ENCODE measurements around the gene ZRANB3. TPM values are rescaled to one million over a fixed set of nuclear protein-coding genes. Genes with fewer than 3 reads are reported as not detected.

ZRANB3 gene
- total RNA-seq, 2 experiments from 2014 or later = 21.4 to 21.5 TPM

DNA sequence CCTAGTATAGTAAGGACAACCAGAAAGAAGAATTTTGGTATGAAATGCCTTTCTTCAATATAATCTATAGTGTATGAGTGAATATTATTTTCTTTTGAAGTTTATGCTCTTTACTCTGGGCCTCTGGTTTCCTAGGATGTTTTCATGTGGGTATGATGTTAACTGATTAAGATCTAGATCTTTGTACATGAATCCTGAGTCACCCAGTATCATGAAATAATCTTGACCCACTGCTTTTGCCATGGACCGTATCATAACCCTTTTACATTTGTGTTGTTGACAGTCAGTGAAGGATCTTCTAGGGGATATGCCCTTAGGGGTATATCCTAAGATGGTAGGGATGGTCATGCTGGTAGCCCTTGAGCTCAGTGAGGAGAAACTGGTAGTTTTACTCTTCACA lies 378.7 kb downstream of the ZRANB3 start:
- peaks cover 49% of the 10 kb centered on the region for H3K36me3 Mint-ChIP-seq (ENCODE audit: low read depth)
- no peaks in the 10 kb centered on the region for H3K27me3 Mint-ChIP-seq
- intact Hi-C loops (cut with micrococcal nuclease) = no loop called here
- TF ChIP-seq, protein P1, sequence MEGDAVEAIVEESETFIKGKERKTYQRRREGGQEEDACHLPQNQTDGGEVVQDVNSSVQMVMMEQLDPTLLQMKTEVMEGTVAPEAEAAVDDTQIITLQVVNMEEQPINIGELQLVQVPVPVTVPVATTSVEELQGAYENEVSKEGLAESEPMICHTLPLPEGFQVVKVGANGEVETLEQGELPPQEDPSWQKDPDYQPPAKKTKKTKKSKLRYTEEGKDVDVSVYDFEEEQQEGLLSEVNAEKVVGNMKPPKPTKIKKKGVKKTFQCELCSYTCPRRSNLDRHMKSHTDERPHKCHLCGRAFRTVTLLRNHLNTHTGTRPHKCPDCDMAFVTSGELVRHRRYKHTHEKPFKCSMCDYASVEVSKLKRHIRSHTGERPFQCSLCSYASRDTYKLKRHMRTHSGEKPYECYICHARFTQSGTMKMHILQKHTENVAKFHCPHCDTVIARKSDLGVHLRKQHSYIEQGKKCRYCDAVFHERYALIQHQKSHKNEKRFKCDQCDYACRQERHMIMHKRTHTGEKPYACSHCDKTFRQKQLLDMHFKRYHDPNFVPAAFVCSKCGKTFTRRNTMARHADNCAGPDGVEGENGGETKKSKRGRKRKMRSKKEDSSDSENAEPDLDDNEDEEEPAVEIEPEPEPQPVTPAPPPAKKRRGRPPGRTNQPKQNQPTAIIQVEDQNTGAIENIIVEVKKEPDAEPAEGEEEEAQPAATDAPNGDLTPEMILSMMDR (IDR thresholded peaks at IDR 0.05) = no peak
- ChIA-PET CTCF (no interaction called here), POLR2A (interaction anchor here (1.5 kb wide), 1 partner anchor 12 kb away, joined by 3 read pairs; no protein-coding TSS in a partner anchor)
- H3K4me3 Mint-ChIP-seq = no peak overlapping the region
- ATAC-seq = no peak
- H3K4me1 Mint-ChIP-seq (ENCODE audit: low read depth) = peaks cover 24% of the 10 kb centered on the region
- no peak for DNase-seq
- no peaks in the 10 kb centered on the region for H3K9me3 Mint-ChIP-seq
- H3K27ac Mint-ChIP-seq = no peak overlapping the region

DNA sequence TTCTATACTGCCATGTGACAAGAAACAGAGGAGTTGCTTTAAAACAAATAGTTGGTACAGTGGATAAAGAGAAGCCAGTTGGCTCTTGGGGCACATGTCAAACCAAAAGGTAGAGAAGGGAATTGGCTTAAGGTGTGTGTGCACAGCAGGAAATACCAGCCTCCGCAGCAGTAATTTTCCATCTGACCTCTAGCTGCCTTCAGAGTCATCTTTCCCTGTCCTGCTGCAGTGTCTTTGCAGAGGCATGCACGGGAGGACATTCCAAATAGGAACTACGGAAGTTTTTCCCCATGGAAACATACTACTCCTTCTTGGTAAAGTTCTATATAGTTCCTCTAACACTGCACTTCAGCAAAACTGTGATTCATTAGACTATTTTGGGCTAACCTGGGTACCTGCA lies 379.4 kb downstream of the ZRANB3 start:
- Mint-ChIP-seq H3K4me3 (no peak overlapping the region), H3K9me3 (no peaks in the 10 kb centered on the region), H3K4me1 (ENCODE audit: low read depth) (peaks cover 24% of the 10 kb centered on the region), H3K36me3 (ENCODE audit: low read depth) (peaks cover 44% of the 10 kb centered on the region), H3K27me3 (no peaks in the 10 kb centered on the region), H3K27ac (no peak overlapping the region)
- TF ChIP-seq, protein P1 (IDR thresholded peaks at IDR 0.05) = no peak
- intact Hi-C loops (cut with micrococcal nuclease) = no loop called here
- ATAC-seq (no peak), DNase-seq (no peak)
- POLR2A ChIA-PET = no interaction called here
- CTCF ChIA-PET = no interaction called here

DNA sequence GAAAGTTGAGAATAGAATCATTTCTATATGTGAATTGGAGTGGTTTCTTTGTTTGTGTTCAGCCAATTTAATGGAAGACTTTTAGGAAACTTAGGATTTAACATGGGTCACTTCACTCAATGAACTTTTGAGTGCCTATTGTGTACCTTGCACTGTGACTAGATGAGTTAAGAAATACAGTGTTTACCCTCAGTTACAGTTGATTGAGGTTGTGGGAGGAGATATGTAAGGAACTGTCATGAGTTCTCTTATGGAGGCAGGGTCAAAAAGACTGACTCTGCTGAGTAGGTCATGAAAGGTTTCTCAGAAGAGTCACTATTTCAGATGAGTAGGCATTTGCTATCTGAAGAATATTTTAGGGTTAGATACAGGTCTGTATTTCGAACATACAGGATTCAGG lies 380.3 kb downstream of the ZRANB3 start:
- Mint-ChIP-seq H3K4me1 (ENCODE audit: low read depth) (peaks cover 24% of the 10 kb centered on the region), H3K9me3 (no peaks in the 10 kb centered on the region), H3K36me3 (ENCODE audit: low read depth) (peaks cover 41% of the 10 kb centered on the region), H3K4me3 (no peak overlapping the region), H3K27ac (no peak overlapping the region), H3K27me3 (no peaks in the 10 kb centered on the region)
- CTCF ChIA-PET = no interaction called here
- POLR2A ChIA-PET = no interaction called here
- no peak for ATAC-seq
- DNase-seq = no peak
- intact Hi-C loops (cut with micrococcal nuclease) = no loop called here
- TF ChIP-seq, protein P1 (IDR thresholded peaks at IDR 0.05) = no peak

DNA sequence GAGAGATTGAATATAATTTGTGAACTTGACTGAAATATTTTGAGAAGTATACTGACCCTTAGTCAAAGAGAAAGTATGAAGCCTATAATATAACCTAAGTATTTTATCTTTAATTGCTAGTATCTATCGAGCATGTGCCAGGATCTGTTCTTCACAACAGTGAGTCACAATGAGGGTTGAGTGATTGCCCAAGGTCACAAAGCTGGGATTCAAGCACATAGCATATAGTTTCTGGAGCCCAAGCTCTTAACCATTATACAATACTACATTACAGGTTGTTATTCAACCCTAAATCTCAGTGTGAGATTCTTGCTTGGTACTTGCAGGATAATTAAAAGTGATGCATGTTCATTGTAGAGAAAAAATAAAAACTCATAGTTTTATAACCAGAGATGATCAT lies 381.8 kb downstream of the ZRANB3 start:
- H3K27ac Mint-ChIP-seq = no peak overlapping the region
- no peak for ATAC-seq
- ChIA-PET POLR2A (no interaction called here), CTCF (no interaction called here)
- peaks cover 2% of the 10 kb centered on the region for H3K9me3 Mint-ChIP-seq
- DNase-seq = no peak
- H3K36me3 Mint-ChIP-seq (ENCODE audit: low read depth) = peaks cover 34% of the 10 kb centered on the region
- intact Hi-C loops (cut with micrococcal nuclease) = no loop called here
- H3K4me3 Mint-ChIP-seq = no peak overlapping the region
- H3K4me1 Mint-ChIP-seq (ENCODE audit: low read depth) = peaks cover 13% of the 10 kb centered on the region
- TF ChIP-seq, protein P1 (IDR thresholded peaks at IDR 0.05) = no peak
- no peaks in the 10 kb centered on the region for H3K27me3 Mint-ChIP-seq

DNA sequence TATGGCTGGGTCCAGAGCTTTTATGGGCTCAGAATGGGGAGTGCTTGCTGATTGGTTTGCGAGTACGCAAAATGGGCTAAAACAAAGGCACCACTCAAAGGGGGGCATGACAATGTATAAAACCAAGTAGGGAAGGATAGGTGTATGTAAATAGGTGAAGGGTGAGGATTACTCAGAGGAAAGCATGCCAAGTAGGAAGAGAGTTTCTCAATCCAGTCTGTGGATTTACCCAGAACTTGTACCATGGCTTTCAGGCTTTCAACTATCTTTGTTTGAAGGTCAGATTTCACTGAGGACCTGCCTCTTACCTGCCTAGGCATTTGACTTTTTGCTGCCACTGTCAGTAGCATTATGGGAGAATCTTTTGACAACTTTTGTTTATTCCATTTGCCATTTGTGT lies 386.7 kb downstream of the ZRANB3 start:
- ChIA-PET CTCF (no interaction called here), POLR2A (no interaction called here)
- H3K4me1 Mint-ChIP-seq (ENCODE audit: low read depth) = peaks cover 4% of the 10 kb centered on the region
- H3K27me3 Mint-ChIP-seq = no peaks in the 10 kb centered on the region
- no peak overlapping the region for H3K27ac Mint-ChIP-seq
- peaks cover 13% of the 10 kb centered on the region for H3K9me3 Mint-ChIP-seq
- intact Hi-C loops (cut with micrococcal nuclease) = no loop called here
- H3K36me3 Mint-ChIP-seq (ENCODE audit: low read depth) = peaks cover 41% of the 10 kb centered on the region
- DNase-seq (no peak), ATAC-seq (no peak)
- no peak overlapping the region for H3K4me3 Mint-ChIP-seq
- TF ChIP-seq, protein P1 (IDR thresholded peaks at IDR 0.05) = no peak
